K562 (cell line): Measurements from ENCODE around the gene ZC3H18. TPM values are rescaled to one million over a fixed set of nuclear protein-coding genes. Genes with fewer than 3 reads are reported as not detected.

Source experiments
- BMI1 ChIP-seq: fragments of 150-350 bp; IDR thresholded peaks from 2 replicates; pipeline ENCODE4 v1.6.1; 2014; ENCODE audit warnings: low read length
- BRF1 ChIP-seq: IDR thresholded peaks from 3 replicates; pipeline ENCODE4 v1.6.1; 2011; ENCODE audit warnings: borderline replicate concordance, mild to moderate bottlenecking; ENCODE audit not compliant: insufficient read length; ENCODE audit errors: extremely low read depth
- CAMTA2 ChIP-seq: fragments of 250-450 bp; sonication (Bioruptor Pico); conservative IDR thresholded peaks from 2 replicates; pipeline ENCODE4 v1.5.1; 2022
- CBX5 ChIP-seq: IDR thresholded peaks from 2 replicates; pipeline ENCODE4 v1.6.1; 2014; ENCODE audit warnings: low read depth, borderline replicate concordance
- DACH1 ChIP-seq: fragments of 450-650 bp; IDR thresholded peaks from 2 replicates; pipeline ENCODE4 v1.6.1; 2018; ENCODE audit not compliant: partially characterized antibody
- DPF2 ChIP-seq: fragments of 450-650 bp; IDR thresholded peaks from 2 replicates; pipeline ENCODE4 v1.6.1; 2016
- E2F1 ChIP-seq: sonication (generic); formaldehyde crosslinking; IDR thresholded peaks from 2 replicates; pipeline ENCODE4 v1.8.1; 2023; ENCODE audit warnings: mild to moderate bottlenecking, missing genetic modification reagents, moderate library complexity
- KDM1A ChIP-seq, 2 experiments: fragments of 450-650 bp; IDR thresholded peaks; 2 replicates each; pipeline ENCODE4 v1.6.1; 2016; ENCODE audit warnings: mild to moderate bottlenecking in 2 of 2
- MYBL2 ChIP-seq, 2 experiments: fragments of 450-650 bp in 1 of 2; sonication (generic) in 1 of 2; formaldehyde crosslinking in 1 of 2; IDR thresholded peaks; 2 replicates each; pipeline versions ENCODE4 v1.6.1 to v1.8.1; 2017 to 2022; ENCODE audit warnings: borderline replicate concordance in 1 of 2, inconsistent platforms in 1 of 2, low read depth in 1 of 2, mild to moderate bottlenecking in 1 of 2, missing genetic modification reagents in 1 of 2, moderate library complexity in 1 of 2
- SMARCA5 ChIP-seq: fragments of 450-650 bp; IDR thresholded peaks from 2 replicates; pipeline ENCODE4 v1.6.1; 2016
- THRAP3 ChIP-seq: fragments of 450-650 bp; IDR thresholded peaks from 2 replicates; pipeline ENCODE4 v1.6.1; 2016; ENCODE audit warnings: mild to moderate bottlenecking, inconsistent platforms, borderline replicate concordance
- YY1 ChIP-seq, 3 experiments: IDR thresholded peaks; 2 replicates each; pipeline ENCODE4 v1.6.1; 2011; ENCODE audit warnings: low read length in 2 of 3, mild to moderate bottlenecking in 2 of 3, moderate library complexity in 2 of 3, borderline replicate concordance in 1 of 3, control low read depth in 1 of 3, low read depth in 1 of 3; ENCODE audit not compliant: insufficient read depth in 3 of 3, insufficient replicate concordance in 2 of 3, control insufficient read depth in 1 of 3, insufficient read length in 1 of 3; ENCODE audit errors: extremely low read depth in 1 of 3
- ZBTB9 ChIP-seq: fragments of 450-650 bp; formaldehyde crosslinking; IDR thresholded peaks from 2 replicates; pipeline ENCODE4 v1.4.0; 2020; ENCODE audit warnings: mild to moderate bottlenecking, moderate library complexity
- ZNF24 ChIP-seq: fragments of 450-650 bp; IDR thresholded peaks from 2 replicates; pipeline ENCODE4 v1.6.1; 2016
- ZNF407 ChIP-seq: fragments of 450-650 bp; IDR thresholded peaks from 2 replicates; pipeline ENCODE4 v1.6.1; 2016; ENCODE audit warnings: low read depth
- ZSCAN32 ChIP-seq: fragments of 450-650 bp; formaldehyde crosslinking; IDR thresholded peaks from 2 replicates; pipeline ENCODE4 v1.4.0; 2020; ENCODE audit warnings: mild to moderate bottlenecking, moderate library complexity
- polyA plus RNA-seq, 8 experiments: library from polyadenylated mRNA; depleted of rRNA in 4 of 8; stranded (reverse) in 5 of 8; unstranded in 3 of 8; fragments of >200 nt; fragmentation: Nextera tagmentation in 2 of 8; fragmentation: Illumina TruSeq in 1 of 8; extraction: Ambion mirVana in 2 of 8; extraction: Trizol in 1 of 8; gene quantifications; 2 replicates each; pipeline versions ENCODE4 v1.2.1 to v1.2.3, GENCODE V29; 2011 to 2014; ENCODE audit warnings: inconsistent platforms in 1 of 8, missing spikeins in 1 of 8
- total RNA-seq, 7 experiments: library from RNA; depleted of rRNA in 6 of 7; stranded (reverse); fragments of >200 nt in 6 of 7; fragmentation: Illumina TruSeq in 2 of 7; extraction: Trizol in 2 of 7; gene quantifications; 2 replicates each; pipeline versions ENCODE4 v1.2.1 to v1.2.3, GENCODE V29; 2011 to 2021; ENCODE audit warnings: low replicate concordance in 1 of 7

ZC3H18 gene
- total and polyA plus RNA-seq, 9 of the 15 experiments (the other 6 are each of a cell fraction or from before 2014, with no cell fraction given), result 1.7 to 88.7 (median 26.9) TPM

GRCh38 chr16:88651276-88651988 lies 81.2 kb downstream of the ZC3H18 start (continued):
- TF ChIP-seq E2F1 (CRISPR knock-in tag) (no peak), DPF2 (peak; percentile 76), ZSCAN32 (CRISPR knock-in tag) (0 out of 2 replicates have a peak, but pooled peaks have one; percentile 29), SMARCA5 (0 out of 2 replicates have a peak, but pooled peaks have one; percentile 19), KDM1A (IDR thresholded peaks at IDR 0.05) (no peak), DACH1 (peak; percentile 7), ZNF407 (no peak), BRF1 (no peak), CBX5 (no peak), YY1 (IDR thresholded peaks at IDR 0.05; ENCODE audit: borderline replicate concordance in 1 of 3, control insufficient read depth in 1 of 3, extremely low read depth in 1 of 3, insufficient read depth in 3 of 3, insufficient read length in 1 of 3, insufficient replicate concordance in 2 of 3, low read depth in 1 of 3, low read length in 2 of 3) (peak in 1 of 3 experiments; percentile 48), ZNF24 (no peak), THRAP3 (no peak), CAMTA2 (CRISPR knock-in tag) (no peak), ZBTB9 (CRISPR knock-in tag) (peak; percentile 58; the same call in 1 of the 2 replicates), MYBL2 (IDR thresholded peaks at IDR 0.05; ENCODE audit: low read depth) (no peak), MYBL2 (CRISPR knock-in tag; IDR thresholded peaks at IDR 0.05; ENCODE audit: borderline replicate concordance) (no peak), BMI1 (no peak)
